Inferior parietal cortex (tissue), 1 donor: ENCODE measurements around the gene SLC5A10.
"Not testable (repeated sequence)": the region's sequence is repeated elsewhere in the genome, so short reads cannot be mapped to it uniquely, and the experiment has no call there.

Experiments
- DNase-seq: peaks from one replicate; pipeline ENCODE4 v3.0.0-alpha.2; 2016; ENCODE audit errors: extremely low spot score

Gene SLC5A10

GRCh38 chr17:19017804-19018599 is 66.0 kb downstream of the SLC5A10 start:
- DNase-seq: no peak

GRCh38 chr17:19018600-19018950 is 66.6 kb downstream of the SLC5A10 start:
- no peak for DNase-seq

- DNase-seq: no peak
Measured at GRCh38 chr17:19019041-19019941, 67.3 kb downstream of the SLC5A10 start.

- DNase-seq: no peak
Measured at GRCh38 chr17:19020016-19020415, 68.1 kb downstream of the SLC5A10 start.

GRCh38 chr17:19021011-19021621 is 69.2 kb downstream of the SLC5A10 start:
- not testable (repeated sequence) for DNase-seq

GRCh38 chr17:19021622-19022083 is 69.7 kb downstream of the SLC5A10 start:
- no peak for DNase-seq

- DNase-seq: no peak
Measured at GRCh38 chr17:19022128-19022527, 70.2 kb downstream of the SLC5A10 start.

GRCh38 chr17:19022747-19023146 is 70.8 kb downstream of the SLC5A10 start:
- DNase-seq: no peak

GRCh38 chr17:19023209-19023999 is 71.4 kb downstream of the SLC5A10 start:
- no peak for DNase-seq

GRCh38 chr17:19024101-19025078 is 72.4 kb downstream of the SLC5A10 start:
- no peak for DNase-seq

GRCh38 chr17:19028671-19029070 is 76.7 kb downstream of the SLC5A10 start:
- not testable (repeated sequence) for DNase-seq

- DNase-seq: not testable (repeated sequence)
Measured at GRCh38 chr17:19029740-19030139, 77.8 kb downstream of the SLC5A10 start.

- DNase-seq: not testable (repeated sequence)
Measured at GRCh38 chr17:19030771-19031449, 78.9 kb downstream of the SLC5A10 start.

GRCh38 chr17:19031729-19032128 is 79.8 kb downstream of the SLC5A10 start:
- not testable (repeated sequence) for DNase-seq

GRCh38 chr17:19032377-19032988 is 80.5 kb downstream of the SLC5A10 start:
- DNase-seq: not testable (repeated sequence)

GRCh38 chr17:19036186-19036585 is 84.2 kb downstream of the SLC5A10 start:
- DNase-seq: not testable (repeated sequence)

- DNase-seq: not testable (repeated sequence)
Measured at GRCh38 chr17:19037547-19037946, 85.6 kb downstream of the SLC5A10 start.

- not testable (repeated sequence) for DNase-seq
Measured at GRCh38 chr17:19038007-19038406, 86.0 kb downstream of the SLC5A10 start.

GRCh38 chr17:19038730-19039129 is 86.8 kb downstream of the SLC5A10 start:
- DNase-seq: not testable (repeated sequence)
